Esophagus muscularis mucosa (tissue), 4 donors: ENCODE results near the gene NRF1. TPM values are rescaled to one million over a fixed set of nuclear protein-coding genes. Genes with fewer than 3 reads are reported as not detected.
A peak's percentile ranks its signal among the peaks of the same experiment; 100 is the strongest.
"Not testable (repeated sequence)": the region's sequence is repeated elsewhere in the genome, so short reads cannot be mapped to it uniquely, and the experiment has no call there.

Source experiments
- DNase-seq: peaks from one replicate; pipeline ENCODE4 v3.0.0-alpha.2; 2017; ENCODE audit errors: extremely low spot score
- H3K27ac ChIP-seq, 4 donors: fragments of 200-600 bp; sonication (generic); replicated peaks in 1 of 4; 1 replicate in 3 of 4; 2 replicates in 1 of 4; pipeline ENCODE4 v1.5.1; 2016 to 2019; ENCODE audit warnings: mild to moderate bottlenecking in 1 of 4
- H3K27me3 ChIP-seq, 4 donors: fragments of 200-600 bp; sonication (generic); one replicate each; pipeline versions ENCODE4 v1.5.1 to v1.6.0; 2016 to 2019
- H3K36me3 ChIP-seq, 4 donors: fragments of 200-600 bp; sonication (generic); one replicate each; pipeline ENCODE4 v1.5.1; 2016 to 2019
- H3K4me1 ChIP-seq, 4 donors: fragments of 200-600 bp; sonication (generic); one replicate each; pipeline ENCODE4 v1.5.1; 2016 to 2019
- H3K4me3 ChIP-seq, 4 donors: fragments of 200-600 bp; sonication (generic); 1 replicate in 2 of 4; 2 replicates in 2 of 4; pipeline ENCODE4 v1.5.1; 2016 to 2019; ENCODE audit warnings: mild to moderate bottlenecking in 4 of 4, moderate library complexity in 1 of 4
- H3K9me3 ChIP-seq, 4 donors: fragments of 200-600 bp; sonication (generic); 1 replicate in 3 of 4; 2 replicates in 1 of 4; pipeline ENCODE4 v1.5.1; 2016 to 2019
- EP300 ChIP-seq: sonication (generic); formaldehyde crosslinking; IDR thresholded peaks from one replicate; pipeline ENCODE4 v1.6.1; 2017; ENCODE audit warnings: antibody characterized with exemption
- POLR2A ChIP-seq: fragments of 450-650 bp; IDR thresholded peaks from one replicate; pipeline ENCODE4 v1.6.1; 2017; ENCODE audit warnings: antibody characterized with exemption, moderate library complexity, mild to moderate bottlenecking, low read depth
- POLR2AphosphoS5 ChIP-seq, 2 donors: sonication (generic); formaldehyde crosslinking; IDR thresholded peaks; one replicate each; pipeline ENCODE4 v1.6.1; 2017; ENCODE audit warnings: antibody characterized with exemption in 2 of 2
- WGBS: methylation state at CpG from one replicate; pipeline ENCODE4 v1.1.5; 2018; 5-methylcytosine and 5-hydroxymethylcytosine counted together
- intact Hi-C: fragments of 100-400 bp; cut with DNase I; formaldehyde crosslinking; loops from one replicate; pipeline ENCODE4 v1.15.1; 2023
- total RNA-seq, 4 donors: library from RNA; depleted of rRNA; stranded (reverse); fragments of >200 nt; gene quantifications; one replicate each; pipeline versions ENCODE4 v1.1.0 to v1.2.1, GENCODE V29; 2016
- TF ChIP-seq, protein P1 (sequence below), 3 experiments: fragments of 200-600 bp in 2 of 3; fragments of 450-650 bp in 1 of 3; sonication (generic) in 2 of 3; IDR thresholded peaks; one replicate each; pipeline ENCODE4 v1.5.1; 2017 to 2019; ENCODE audit warnings: antibody characterized with exemption in 3 of 3, mild to moderate bottlenecking in 2 of 3, moderate library complexity in 1 of 3

Gene NRF1
- 10 to 100 TPM in 3 of 4 donors, 1 to 10 TPM in 1; 8.7 to 19.1 (median 15.9) TPM for total RNA-seq

DNA sequence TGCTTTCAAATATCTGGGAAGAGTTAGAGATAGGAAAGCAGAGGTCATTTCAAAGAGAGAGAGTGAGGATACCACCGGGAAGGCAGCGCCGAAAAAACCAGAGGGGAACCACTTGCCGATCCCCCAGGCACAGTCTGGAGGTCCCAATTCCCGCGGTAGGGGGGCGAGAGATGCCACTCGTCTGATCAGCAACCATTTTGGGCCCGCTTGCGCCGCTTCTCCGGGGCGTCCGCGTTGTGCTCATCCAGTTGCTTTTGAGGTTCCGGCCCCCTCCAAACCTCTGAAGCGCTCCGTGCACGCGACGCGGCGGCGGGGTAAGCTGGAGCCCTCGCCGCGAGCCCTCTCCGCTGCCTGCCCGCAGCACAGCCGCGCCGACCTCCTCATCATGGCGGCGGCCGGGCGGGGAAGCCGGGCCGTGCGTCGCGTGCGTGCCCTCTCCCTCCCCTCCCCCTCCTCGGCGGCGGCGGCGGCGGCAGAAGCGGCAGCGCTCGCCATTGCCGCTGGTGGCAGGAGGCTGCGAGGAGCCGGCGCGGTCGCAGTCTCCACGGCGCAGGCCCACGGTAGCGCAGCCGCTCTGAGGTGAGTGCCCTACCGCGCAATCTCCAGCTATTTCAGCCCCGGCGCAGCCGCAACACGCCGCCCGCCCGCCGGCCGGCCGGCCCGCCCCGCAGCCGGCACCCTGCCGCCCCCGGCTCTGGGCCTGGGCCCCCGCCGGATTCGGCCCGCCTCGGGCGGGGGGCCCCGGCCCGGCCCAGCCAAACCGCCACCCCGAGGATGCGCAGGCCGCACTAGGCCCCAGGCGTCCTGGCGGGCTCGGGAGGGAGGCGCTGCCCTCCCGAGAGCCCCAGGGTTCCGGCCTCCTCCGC, at the start of gene NRF1:
Gene NRF1, plus strand, starts transcription at position 475 of the 866 bp plus-strand sequence. CDS start 45,632 bp downstream, outside the sequence.
- Histone ChIP-seq H3K36me3 (peaks cover 0 to 8% (median 0%) of the 10 kb centered on the region in 4 donors), H3K27ac (peak within 1 kb of the TSS; percentile 93 to 97 (median 96)), H3K4me3 (peak within 1 kb of the TSS; percentile 75 to 94 (median 84)), H3K4me1 (peaks cover 31 to 56% (median 51%) of the 10 kb centered on the region in 4 donors), H3K27me3 (no peaks in the 10 kb centered on the region), H3K9me3 (no peaks in the 10 kb centered on the region)
- TF ChIP-seq POLR2AphosphoS5 (IDR thresholded peaks at IDR 0.05) (peak; percentile 78 to 82), POLR2A (no peak)
- TF ChIP-seq, protein P1, sequence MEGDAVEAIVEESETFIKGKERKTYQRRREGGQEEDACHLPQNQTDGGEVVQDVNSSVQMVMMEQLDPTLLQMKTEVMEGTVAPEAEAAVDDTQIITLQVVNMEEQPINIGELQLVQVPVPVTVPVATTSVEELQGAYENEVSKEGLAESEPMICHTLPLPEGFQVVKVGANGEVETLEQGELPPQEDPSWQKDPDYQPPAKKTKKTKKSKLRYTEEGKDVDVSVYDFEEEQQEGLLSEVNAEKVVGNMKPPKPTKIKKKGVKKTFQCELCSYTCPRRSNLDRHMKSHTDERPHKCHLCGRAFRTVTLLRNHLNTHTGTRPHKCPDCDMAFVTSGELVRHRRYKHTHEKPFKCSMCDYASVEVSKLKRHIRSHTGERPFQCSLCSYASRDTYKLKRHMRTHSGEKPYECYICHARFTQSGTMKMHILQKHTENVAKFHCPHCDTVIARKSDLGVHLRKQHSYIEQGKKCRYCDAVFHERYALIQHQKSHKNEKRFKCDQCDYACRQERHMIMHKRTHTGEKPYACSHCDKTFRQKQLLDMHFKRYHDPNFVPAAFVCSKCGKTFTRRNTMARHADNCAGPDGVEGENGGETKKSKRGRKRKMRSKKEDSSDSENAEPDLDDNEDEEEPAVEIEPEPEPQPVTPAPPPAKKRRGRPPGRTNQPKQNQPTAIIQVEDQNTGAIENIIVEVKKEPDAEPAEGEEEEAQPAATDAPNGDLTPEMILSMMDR (IDR thresholded peaks at IDR 0.05) = peak; percentile 21 to 42 (median 21)
- intact Hi-C loops = no loop called here
- 0% methylated on average over 13 of the region's 98 CpGs for whole genome bisulfite sequencing
- peak; percentile 92 for DNase-seq

DNA sequence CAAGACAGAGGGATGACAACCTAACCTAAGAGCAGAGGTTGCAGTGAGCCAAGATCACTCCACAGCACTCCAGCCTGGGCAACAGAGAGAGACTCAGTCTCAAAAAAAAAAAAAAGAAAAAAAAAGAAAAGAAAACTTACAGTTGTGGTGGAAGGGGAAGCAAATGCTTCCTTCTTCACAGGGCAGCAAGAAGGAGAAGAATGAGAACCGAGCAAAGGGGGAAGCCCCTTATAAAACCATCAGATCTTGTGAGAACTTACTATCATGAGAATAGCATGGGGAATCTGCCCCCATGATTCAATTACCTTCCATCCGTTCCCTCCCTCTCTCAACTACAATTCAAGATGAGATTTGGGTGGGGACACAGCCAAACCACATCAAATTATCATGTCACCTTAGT, 45.2 kb upstream of the NRF1 start:
- DNase-seq, H3K36me3 ChIP-seq, H3K9me3 ChIP-seq, H3K4me1 ChIP-seq, intact Hi-C loops, H3K4me3 ChIP-seq, H3K27ac ChIP-seq: not testable (repeated sequence)
- H3K27me3 ChIP-seq = peaks cover 0 to 26% (median 0%) of the 10 kb centered on the region in 4 donors
- WGBS = 77% methylated on average over 2 of the region's 2 CpGs

DNA sequence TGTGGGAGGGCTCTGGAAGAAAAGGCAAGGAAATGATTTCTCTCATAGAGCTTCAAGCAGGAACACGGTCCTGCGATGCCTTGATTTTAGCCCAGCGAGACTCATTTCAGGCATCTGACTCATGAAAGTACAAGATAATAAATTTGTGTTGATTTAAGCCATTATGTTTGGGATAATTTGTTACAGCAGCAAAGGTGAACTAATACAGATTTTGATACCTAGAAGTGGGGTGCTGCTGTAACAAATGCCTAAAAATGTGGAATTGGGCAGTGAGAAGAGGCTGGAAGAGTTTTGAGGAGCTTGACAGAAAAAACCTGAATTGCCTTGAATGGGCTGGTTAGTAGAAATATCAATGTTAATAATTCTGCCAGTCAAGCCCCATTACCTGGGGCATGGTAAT, 44.1 kb upstream of the NRF1 start:
- 95% methylated on average over 3 of the region's 3 CpGs for WGBS
- H3K36me3 ChIP-seq = no peaks in the 10 kb centered on the region
- intact Hi-C loops = no loop called here
- no peak for TF ChIP-seq EP300
- no peak for TF ChIP-seq POLR2A
- TF ChIP-seq POLR2AphosphoS5 (IDR thresholded peaks at IDR 0.05) = no peak
- TF ChIP-seq, protein P1 (IDR thresholded peaks at IDR 0.05) = no peak
- H3K9me3 ChIP-seq = no peaks in the 10 kb centered on the region
- no peak overlapping the region for H3K4me3 ChIP-seq
- H3K27ac ChIP-seq = no peak overlapping the region
- no peak for DNase-seq
- H3K4me1 ChIP-seq = no peaks in the 10 kb centered on the region
- peaks cover 0 to 26% (median 0%) of the 10 kb centered on the region in 4 donors for H3K27me3 ChIP-seq

DNA sequence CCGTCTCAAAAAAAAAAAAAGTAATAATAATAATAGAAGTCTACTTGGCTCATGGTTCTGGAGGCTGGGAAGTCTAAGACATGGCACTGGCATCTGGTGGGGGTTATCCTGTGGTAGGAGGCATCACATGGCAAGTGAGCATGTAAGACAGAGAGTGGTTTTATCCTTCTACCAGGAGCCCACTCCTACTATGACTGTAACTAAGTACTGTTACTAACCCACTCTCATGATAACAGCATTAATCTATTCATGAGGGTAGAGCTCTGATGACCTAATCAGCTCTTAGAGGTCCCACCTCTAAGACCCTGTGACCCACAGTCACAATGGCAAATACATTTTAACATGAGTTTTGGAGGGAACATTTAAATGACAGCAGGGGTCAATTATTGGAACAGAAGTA, 43.3 kb upstream of the NRF1 start:
- intact Hi-C loops = no loop called here
- no peaks in the 10 kb centered on the region for H3K9me3 ChIP-seq
- no peak overlapping the region for H3K4me3 ChIP-seq
- WGBS = 100% methylated on average over 1 of the region's 1 CpG
- H3K27ac ChIP-seq = no peak overlapping the region
- no peak for DNase-seq
- H3K27me3 ChIP-seq = peaks cover 0 to 26% (median 0%) of the 10 kb centered on the region in 4 donors
- no peaks in the 10 kb centered on the region for H3K36me3 ChIP-seq
- no peaks in the 10 kb centered on the region for H3K4me1 ChIP-seq
- TF ChIP-seq POLR2AphosphoS5 (IDR thresholded peaks at IDR 0.05) (no peak), EP300 (no peak), POLR2A (no peak)
- TF ChIP-seq, protein P1 (IDR thresholded peaks at IDR 0.05) = no peak

DNA sequence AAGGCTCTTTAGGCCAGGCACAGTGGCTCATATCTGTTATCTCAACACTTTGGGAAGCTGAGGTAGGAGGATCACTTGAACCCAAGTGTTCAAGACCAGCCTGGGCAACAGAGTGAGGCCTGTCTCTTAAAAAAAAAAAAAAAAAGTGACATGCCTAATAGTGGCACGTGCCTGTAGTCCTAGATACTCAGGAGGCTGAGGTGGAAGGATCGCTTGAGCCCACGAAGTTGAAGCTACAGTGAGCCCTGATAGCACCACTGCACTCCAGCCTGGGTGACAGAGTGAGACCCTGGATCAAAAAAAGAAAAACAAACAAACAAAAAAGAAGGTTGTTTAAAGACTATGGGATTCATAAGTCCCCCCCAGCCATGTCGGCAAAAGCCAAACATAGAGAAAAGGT, 42.2 kb upstream of the NRF1 start:
- no peak overlapping the region for H3K27ac ChIP-seq
- WGBS = 76% methylated on average over 4 of the region's 4 CpGs
- H3K4me1 ChIP-seq = no peaks in the 10 kb centered on the region
- no peak for TF ChIP-seq POLR2AphosphoS5 (IDR thresholded peaks at IDR 0.05)
- no peak for TF ChIP-seq EP300
- TF ChIP-seq, protein P1 (IDR thresholded peaks at IDR 0.05) = no peak
- TF ChIP-seq POLR2A = no peak
- H3K27me3 ChIP-seq = peaks cover 0 to 23% (median 0%) of the 10 kb centered on the region in 4 donors
- no peaks in the 10 kb centered on the region for H3K36me3 ChIP-seq
- intact Hi-C loops = no loop called here
- no peak overlapping the region for H3K4me3 ChIP-seq
- DNase-seq = no peak
- no peaks in the 10 kb centered on the region for H3K9me3 ChIP-seq
